Measurements from ENCODE around the gene ZNF462.

The ZNF462 gene

DNA sequence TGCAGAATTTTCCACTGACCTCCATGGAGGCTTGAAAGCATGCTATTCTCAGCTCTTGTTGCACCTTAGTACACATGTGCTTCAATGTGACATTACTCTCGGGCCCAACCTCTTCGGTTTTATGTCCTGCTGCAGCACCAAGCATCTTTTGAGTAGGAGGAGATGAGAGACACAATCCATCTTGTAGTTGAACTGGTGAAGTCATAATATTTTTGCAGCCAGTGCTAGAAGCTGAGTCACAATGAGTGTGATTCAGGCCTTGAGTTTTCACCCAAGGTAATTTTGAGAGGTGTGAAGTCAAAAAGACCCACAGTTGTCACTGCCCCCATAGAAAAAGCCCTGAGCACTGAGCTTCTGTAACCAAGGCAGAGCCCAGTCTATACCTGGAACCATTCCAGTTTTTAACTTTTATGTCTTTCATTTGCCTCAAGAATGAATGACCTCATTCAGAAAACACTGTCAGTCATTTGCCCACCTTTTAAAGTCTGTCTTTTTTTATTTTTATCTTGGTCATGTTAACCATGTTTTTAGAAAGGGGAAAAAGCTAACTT is 117.7 kb downstream of the ZNF462 start:
- TF ChIP-seq EGR1 (IDR thresholded peaks at IDR 0.05) = no peak

DNA sequence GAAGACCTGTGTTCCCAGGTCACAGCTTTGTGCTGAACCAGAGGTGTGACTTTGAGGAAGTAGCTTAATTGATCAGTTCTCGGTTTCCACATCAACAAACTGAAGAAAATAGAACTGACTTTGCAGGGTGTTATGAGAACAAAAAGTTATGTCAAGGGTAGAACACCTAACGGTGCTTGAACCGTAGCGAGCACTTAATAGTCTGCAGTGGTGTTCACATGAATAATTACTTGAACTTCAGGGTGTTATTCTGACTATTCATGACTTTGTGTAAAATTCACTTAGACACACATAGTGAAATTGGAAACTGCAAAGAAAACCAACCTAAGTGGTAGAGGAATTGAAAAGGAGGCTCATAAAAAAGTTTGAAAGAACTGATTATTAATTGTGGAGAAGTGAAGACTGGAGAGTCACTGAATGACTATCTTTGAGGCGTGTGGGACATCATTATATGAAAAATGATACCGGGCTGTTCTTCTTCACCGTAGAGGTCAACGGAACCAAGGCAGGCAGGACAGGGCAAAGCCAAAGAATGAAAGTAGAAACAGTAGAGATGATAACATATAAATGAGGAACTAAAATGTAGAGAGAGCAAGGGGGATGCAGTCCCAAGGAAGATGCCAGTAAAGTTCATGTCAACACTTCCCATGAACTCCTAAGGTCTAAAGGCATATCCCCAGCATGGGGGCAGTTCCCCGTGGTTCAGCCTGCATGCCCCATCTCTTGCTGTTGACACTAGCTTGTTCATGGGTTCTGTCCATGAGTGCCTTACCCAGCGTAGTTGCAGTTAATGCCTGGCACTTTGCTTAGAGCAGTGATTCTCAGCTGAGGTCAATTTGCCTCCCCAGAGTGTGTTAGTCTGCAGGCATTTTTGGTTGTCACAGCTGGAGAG is 118.7 kb downstream of the ZNF462 start:
- TF ChIP-seq, protein P1, sequence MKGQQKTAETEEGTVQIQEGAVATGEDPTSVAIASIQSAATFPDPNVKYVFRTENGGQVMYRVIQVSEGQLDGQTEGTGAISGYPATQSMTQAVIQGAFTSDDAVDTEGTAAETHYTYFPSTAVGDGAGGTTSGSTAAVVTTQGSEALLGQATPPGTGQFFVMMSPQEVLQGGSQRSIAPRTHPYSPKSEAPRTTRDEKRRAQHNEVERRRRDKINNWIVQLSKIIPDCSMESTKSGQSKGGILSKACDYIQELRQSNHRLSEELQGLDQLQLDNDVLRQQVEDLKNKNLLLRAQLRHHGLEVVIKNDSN (IDR thresholded peaks at IDR 0.05) = no peak
- TF ChIP-seq FOXM1 (IDR thresholded peaks at IDR 0.05; ENCODE audit: borderline replicate concordance, low read depth) (no peak), RAD21 (IDR thresholded peaks at IDR 0.05; ENCODE audit: low read depth) (no peak), TEAD4 (IDR thresholded peaks at IDR 0.05) (no peak), CEBPB (IDR thresholded peaks at IDR 0.05) (no peak), EP300 (IDR thresholded peaks at IDR 0.05; ENCODE audit: borderline replicate concordance) (no peak), NFIC (IDR thresholded peaks at IDR 0.05) (no peak), YY1 (IDR thresholded peaks at IDR 0.05; ENCODE audit: low read depth) (no peak), EGR1 (IDR thresholded peaks at IDR 0.05) (no peak), ZBTB7A (IDR thresholded peaks at IDR 0.05; ENCODE audit: low read depth) (no peak), CREB1 (IDR thresholded peaks at IDR 0.05; ENCODE audit: low read depth) (no peak), TAF1 (IDR thresholded peaks at IDR 0.05; ENCODE audit: low read depth) (no peak)
- TF ChIP-seq, protein P2, sequence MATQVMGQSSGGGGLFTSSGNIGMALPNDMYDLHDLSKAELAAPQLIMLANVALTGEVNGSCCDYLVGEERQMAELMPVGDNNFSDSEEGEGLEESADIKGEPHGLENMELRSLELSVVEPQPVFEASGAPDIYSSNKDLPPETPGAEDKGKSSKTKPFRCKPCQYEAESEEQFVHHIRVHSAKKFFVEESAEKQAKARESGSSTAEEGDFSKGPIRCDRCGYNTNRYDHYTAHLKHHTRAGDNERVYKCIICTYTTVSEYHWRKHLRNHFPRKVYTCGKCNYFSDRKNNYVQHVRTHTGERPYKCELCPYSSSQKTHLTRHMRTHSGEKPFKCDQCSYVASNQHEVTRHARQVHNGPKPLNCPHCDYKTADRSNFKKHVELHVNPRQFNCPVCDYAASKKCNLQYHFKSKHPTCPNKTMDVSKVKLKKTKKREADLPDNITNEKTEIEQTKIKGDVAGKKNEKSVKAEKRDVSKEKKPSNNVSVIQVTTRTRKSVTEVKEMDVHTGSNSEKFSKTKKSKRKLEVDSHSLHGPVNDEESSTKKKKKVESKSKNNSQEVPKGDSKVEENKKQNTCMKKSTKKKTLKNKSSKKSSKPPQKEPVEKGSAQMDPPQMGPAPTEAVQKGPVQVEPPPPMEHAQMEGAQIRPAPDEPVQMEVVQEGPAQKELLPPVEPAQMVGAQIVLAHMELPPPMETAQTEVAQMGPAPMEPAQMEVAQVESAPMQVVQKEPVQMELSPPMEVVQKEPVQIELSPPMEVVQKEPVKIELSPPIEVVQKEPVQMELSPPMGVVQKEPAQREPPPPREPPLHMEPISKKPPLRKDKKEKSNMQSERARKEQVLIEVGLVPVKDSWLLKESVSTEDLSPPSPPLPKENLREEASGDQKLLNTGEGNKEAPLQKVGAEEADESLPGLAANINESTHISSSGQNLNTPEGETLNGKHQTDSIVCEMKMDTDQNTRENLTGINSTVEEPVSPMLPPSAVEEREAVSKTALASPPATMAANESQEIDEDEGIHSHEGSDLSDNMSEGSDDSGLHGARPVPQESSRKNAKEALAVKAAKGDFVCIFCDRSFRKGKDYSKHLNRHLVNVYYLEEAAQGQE (IDR thresholded peaks at IDR 0.05; ENCODE audit: low read depth) = no peak
- TF ChIP-seq, protein P3, sequence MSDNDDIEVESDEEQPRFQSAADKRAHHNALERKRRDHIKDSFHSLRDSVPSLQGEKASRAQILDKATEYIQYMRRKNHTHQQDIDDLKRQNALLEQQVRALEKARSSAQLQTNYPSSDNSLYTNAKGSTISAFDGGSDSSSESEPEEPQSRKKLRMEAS (IDR thresholded peaks at IDR 0.05) = no peak

DNA sequence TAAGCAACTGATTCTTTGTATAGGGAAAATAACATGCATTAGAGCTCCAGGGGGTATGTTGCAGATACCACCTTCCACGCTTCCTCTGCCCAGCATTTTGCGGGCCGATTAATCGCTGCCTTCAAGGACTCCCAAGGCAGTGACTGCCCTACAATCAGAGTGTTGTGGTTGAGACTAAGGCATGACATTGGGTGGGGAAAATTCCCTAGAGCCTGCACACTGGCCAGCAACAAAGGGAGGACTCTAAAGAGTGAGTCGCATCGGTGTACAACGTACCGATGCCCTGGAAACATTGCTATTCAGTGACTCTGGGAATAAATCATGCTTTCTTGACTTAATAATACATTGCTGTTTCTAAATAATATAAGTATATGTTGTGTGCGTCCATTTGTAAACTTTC is 119.7 kb downstream of the ZNF462 start:
- no peak for TF ChIP-seq NFIC (IDR thresholded peaks at IDR 0.05)
- no peak for TF ChIP-seq RAD21 (IDR thresholded peaks at IDR 0.05; ENCODE audit: low read depth)
- TF ChIP-seq, protein P2 (IDR thresholded peaks at IDR 0.05; ENCODE audit: low read depth) = no peak
- no peak for TF ChIP-seq CEBPB (IDR thresholded peaks at IDR 0.05)
- TF ChIP-seq EGR1 (IDR thresholded peaks at IDR 0.05) = no peak
- TF ChIP-seq FOXM1 (IDR thresholded peaks at IDR 0.05; ENCODE audit: borderline replicate concordance, low read depth) = no peak
- TF ChIP-seq ZBTB7A (IDR thresholded peaks at IDR 0.05; ENCODE audit: low read depth) = no peak
- TF ChIP-seq, protein P1 (IDR thresholded peaks at IDR 0.05) = no peak
- no peak for TF ChIP-seq TAF1 (IDR thresholded peaks at IDR 0.05; ENCODE audit: low read depth)
- TF ChIP-seq, protein P3 (IDR thresholded peaks at IDR 0.05) = no peak
- TF ChIP-seq TEAD4 (IDR thresholded peaks at IDR 0.05) = no peak
- no peak for TF ChIP-seq YY1 (IDR thresholded peaks at IDR 0.05; ENCODE audit: low read depth)
- TF ChIP-seq TCF12 (IDR thresholded peaks at IDR 0.05; ENCODE audit: low read depth) = no peak
- TF ChIP-seq EP300 (IDR thresholded peaks at IDR 0.05; ENCODE audit: borderline replicate concordance) = no peak
- no peak for TF ChIP-seq CREB1 (IDR thresholded peaks at IDR 0.05; ENCODE audit: low read depth)

DNA sequence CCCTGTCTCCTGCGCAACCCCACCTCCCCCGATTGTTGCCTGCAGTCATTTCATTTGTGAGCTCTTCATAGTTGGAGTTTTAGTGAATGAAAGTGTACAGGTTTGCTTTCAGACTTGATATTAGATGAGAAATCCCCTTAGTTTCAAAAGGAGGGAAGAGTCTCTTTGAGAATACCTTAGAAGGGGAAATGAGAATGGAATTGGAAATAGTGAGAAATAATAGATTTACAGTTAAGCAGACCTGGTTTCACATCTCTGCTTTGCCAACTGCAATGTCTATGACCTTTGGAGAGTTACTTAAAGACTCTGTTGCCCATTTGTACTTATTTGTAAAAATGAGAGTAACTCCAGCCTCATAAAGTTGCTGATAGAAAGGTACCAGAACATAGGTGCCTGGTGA is 120.4 kb downstream of the ZNF462 start:
- TF ChIP-seq, protein P2 (IDR thresholded peaks at IDR 0.05; ENCODE audit: low read depth) = no peak
- no peak for TF ChIP-seq TCF12 (IDR thresholded peaks at IDR 0.05; ENCODE audit: low read depth)
- no peak for TF ChIP-seq TEAD4 (IDR thresholded peaks at IDR 0.05)
- no peak for TF ChIP-seq EGR1 (IDR thresholded peaks at IDR 0.05)
- no peak for TF ChIP-seq TAF1 (IDR thresholded peaks at IDR 0.05; ENCODE audit: low read depth)
- no peak for TF ChIP-seq EP300 (IDR thresholded peaks at IDR 0.05; ENCODE audit: borderline replicate concordance)
- TF ChIP-seq NFIC (IDR thresholded peaks at IDR 0.05) = no peak
- no peak for TF ChIP-seq YY1 (IDR thresholded peaks at IDR 0.05; ENCODE audit: low read depth)
- TF ChIP-seq FOXM1 (IDR thresholded peaks at IDR 0.05; ENCODE audit: borderline replicate concordance, low read depth) = no peak
- no peak for TF ChIP-seq CEBPB (IDR thresholded peaks at IDR 0.05)
- TF ChIP-seq CREB1 (IDR thresholded peaks at IDR 0.05; ENCODE audit: low read depth) = no peak
- TF ChIP-seq, protein P1 (IDR thresholded peaks at IDR 0.05) = no peak
- TF ChIP-seq RAD21 (IDR thresholded peaks at IDR 0.05; ENCODE audit: low read depth) = no peak
- TF ChIP-seq, protein P3 (IDR thresholded peaks at IDR 0.05) = no peak
- no peak for TF ChIP-seq ZBTB7A (IDR thresholded peaks at IDR 0.05; ENCODE audit: low read depth)

Data from Ishikawa (cell line).